22Rv1 (cell line): ENCODE measurements around the gene RAB43.

ENCODE experiments used
- H3K27ac ChIP-seq: fragments of 450-650 bp; 2 replicates; pipeline ENCODE4 v1.5.1; 2017
- ZFX ChIP-seq: fragments of 450-650 bp; IDR thresholded peaks from 2 replicates; pipeline ENCODE4 v1.6.1; 2017; ENCODE audit warnings: antibody characterized with exemption, borderline replicate concordance
- TF ChIP-seq, protein P1 (sequence below): fragments of 450-650 bp; IDR thresholded peaks from 2 replicates; pipeline ENCODE4 v1.5.1; 2017; ENCODE audit warnings: mild to moderate bottlenecking

Gene RAB43

DNA sequence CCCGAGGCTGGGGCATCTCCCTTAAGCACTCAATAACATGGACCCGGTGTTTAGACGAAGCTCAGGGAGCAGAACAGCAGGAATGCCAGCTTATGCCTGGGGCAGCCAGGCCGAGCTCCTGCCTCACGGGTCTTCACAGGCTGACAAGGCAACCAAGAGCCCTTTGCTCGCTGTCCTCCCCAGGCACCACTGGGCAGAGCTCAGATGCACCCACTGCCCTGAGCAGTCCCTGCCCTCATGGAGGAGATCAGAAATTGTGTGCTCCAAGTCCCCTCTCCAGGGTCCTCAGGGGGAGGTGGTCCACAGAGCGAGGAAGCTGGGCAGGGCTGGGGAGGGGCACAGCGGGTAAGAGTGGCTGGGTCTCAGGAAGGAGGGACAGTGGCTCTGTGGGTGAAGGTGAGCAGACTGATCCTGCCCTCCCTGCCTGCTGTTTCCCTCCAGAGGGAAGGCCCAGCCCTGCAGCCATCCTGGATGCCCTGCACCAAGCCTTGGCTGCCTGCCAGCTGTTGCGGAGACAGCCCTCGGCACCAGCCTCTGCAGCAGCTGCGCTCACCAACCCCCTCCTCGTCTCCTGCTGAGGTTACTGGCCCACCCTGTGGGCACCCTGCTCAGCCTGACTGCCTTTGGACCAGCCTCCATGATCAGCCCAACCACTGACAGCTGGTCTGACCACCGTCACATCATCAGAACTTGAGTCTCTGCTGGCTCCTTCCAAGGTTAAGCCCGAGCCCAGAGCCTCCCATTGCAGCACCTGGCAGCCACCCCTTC lies 82.1 kb downstream of the RAB43 start:
- no peak overlapping the region for H3K27ac ChIP-seq

DNA sequence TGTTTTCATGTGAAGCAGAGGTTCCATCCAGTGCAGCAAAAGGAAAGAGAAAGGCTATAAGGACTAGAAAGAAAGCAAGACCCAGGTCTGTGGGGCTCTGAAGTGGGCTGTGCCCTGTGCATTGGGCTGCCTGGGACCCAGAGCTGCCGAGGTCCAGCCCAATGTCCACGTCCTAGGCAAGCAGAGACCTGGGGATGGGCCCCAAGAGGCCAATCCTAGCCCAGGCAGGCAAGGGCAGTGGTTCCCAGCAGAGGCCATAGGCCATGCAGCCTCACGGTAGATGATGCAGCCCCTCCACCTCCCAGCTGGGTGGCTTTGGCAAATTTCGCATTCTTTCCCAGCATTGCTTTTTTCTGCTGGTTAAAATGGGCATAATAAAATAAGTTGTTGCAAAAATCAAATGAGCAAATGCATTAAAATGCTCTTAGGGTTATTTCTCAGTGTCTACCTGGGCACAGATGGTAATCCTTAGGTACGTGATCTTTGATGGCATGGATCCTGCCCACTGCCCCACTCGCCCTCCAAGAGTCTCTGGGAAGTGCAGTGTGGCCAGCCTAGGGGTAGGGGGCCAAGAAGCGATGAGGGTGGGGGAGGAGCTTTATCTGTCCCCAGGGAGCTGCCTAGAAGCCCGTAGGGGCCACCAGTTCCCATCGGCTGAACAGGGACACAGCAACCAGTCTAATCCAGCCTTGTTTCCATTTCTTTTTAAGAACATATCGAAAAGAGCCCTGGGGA lies 83.3 kb downstream of the RAB43 start:
- H3K27ac ChIP-seq, result no peak overlapping the region
- TF ChIP-seq ZFX, result no peak
- TF ChIP-seq, protein P1, sequence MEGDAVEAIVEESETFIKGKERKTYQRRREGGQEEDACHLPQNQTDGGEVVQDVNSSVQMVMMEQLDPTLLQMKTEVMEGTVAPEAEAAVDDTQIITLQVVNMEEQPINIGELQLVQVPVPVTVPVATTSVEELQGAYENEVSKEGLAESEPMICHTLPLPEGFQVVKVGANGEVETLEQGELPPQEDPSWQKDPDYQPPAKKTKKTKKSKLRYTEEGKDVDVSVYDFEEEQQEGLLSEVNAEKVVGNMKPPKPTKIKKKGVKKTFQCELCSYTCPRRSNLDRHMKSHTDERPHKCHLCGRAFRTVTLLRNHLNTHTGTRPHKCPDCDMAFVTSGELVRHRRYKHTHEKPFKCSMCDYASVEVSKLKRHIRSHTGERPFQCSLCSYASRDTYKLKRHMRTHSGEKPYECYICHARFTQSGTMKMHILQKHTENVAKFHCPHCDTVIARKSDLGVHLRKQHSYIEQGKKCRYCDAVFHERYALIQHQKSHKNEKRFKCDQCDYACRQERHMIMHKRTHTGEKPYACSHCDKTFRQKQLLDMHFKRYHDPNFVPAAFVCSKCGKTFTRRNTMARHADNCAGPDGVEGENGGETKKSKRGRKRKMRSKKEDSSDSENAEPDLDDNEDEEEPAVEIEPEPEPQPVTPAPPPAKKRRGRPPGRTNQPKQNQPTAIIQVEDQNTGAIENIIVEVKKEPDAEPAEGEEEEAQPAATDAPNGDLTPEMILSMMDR, result no peak

More for the DNA sequence above, 82.1 kb downstream of the RAB43 start:
- TF ChIP-seq, protein P1, result no peak
- TF ChIP-seq ZFX, result no peak
